Activated CD8-positive, alpha-beta T cell treated with anti-CD3 and anti-CD28 coated beads for 36 hours (primary cell): ENCODE data around the gene NF1. TPM values are rescaled to one million over a fixed set of nuclear protein-coding genes. Genes with fewer than 3 reads are reported as not detected.

Experiments
- ATAC-seq: fragments of 200-7000 bp; cut with Tn5 transposase; one replicate; pipeline ENCODE4 v1.10.0; 2021; ENCODE audit warnings: mild to moderate bottlenecking, moderate library complexity
- CTCF ChIA-PET: fragments of 350-600 bp; sonication (Branson Sonifier 250); formaldehyde crosslinking; loops from one replicate; lab custom pipeline; 2021; ENCODE audit warnings: antibody characterized with exemption; lab: Charles Lee
- POLR2A ChIA-PET: fragments of 350-600 bp; sonication (Branson Sonifier 250); formaldehyde crosslinking; loops from one replicate; lab custom pipeline; 2021; ENCODE audit warnings: antibody characterized with exemption; lab: Charles Lee
- DNase-seq: peaks from one replicate; pipeline ENCODE4 v3.0.0-alpha.2; 2020
- H3K27ac Mint-ChIP-seq: one replicate; pipeline ENCODE4 v1.8.0; 2021; ENCODE audit warnings: mild to moderate bottlenecking, mixed read lengths
- H3K27me3 Mint-ChIP-seq: one replicate; pipeline ENCODE4 v1.8.0; 2021; ENCODE audit warnings: mixed read lengths
- H3K36me3 Mint-ChIP-seq: one replicate; pipeline ENCODE4 v1.8.0; 2021; ENCODE audit warnings: low read depth, mixed read lengths
- H3K4me1 Mint-ChIP-seq: one replicate; pipeline ENCODE4 v1.8.0; 2021; ENCODE audit warnings: low read depth, mixed read lengths
- H3K4me3 Mint-ChIP-seq: one replicate; pipeline ENCODE4 v1.8.0; 2021; ENCODE audit warnings: mild to moderate bottlenecking, moderate library complexity, mixed read lengths
- H3K9me3 Mint-ChIP-seq: one replicate; pipeline ENCODE4 v1.8.0; 2021; ENCODE audit warnings: mixed read lengths
- intact Hi-C: fragments of 100-400 bp; cut with micrococcal nuclease; formaldehyde crosslinking; loops from one replicate; pipeline ENCODE4 v1.10.0; 2022
- total RNA-seq, 2 experiments: library from RNA; stranded (reverse); gene quantifications; one replicate each; pipeline ENCODE4 v1.2.3, GENCODE V29; 2021
- TF ChIP-seq, protein P1 (sequence below): fragments of 200-600 bp; IDR thresholded peaks from one replicate; pipeline ENCODE4 v1.8.0; 2022; ENCODE audit warnings: antibody characterized with exemption, mild to moderate bottlenecking

NF1 gene
- total RNA-seq, 2 experiments from 2014 or later = 19.4 to 20.1 TPM

DNA sequence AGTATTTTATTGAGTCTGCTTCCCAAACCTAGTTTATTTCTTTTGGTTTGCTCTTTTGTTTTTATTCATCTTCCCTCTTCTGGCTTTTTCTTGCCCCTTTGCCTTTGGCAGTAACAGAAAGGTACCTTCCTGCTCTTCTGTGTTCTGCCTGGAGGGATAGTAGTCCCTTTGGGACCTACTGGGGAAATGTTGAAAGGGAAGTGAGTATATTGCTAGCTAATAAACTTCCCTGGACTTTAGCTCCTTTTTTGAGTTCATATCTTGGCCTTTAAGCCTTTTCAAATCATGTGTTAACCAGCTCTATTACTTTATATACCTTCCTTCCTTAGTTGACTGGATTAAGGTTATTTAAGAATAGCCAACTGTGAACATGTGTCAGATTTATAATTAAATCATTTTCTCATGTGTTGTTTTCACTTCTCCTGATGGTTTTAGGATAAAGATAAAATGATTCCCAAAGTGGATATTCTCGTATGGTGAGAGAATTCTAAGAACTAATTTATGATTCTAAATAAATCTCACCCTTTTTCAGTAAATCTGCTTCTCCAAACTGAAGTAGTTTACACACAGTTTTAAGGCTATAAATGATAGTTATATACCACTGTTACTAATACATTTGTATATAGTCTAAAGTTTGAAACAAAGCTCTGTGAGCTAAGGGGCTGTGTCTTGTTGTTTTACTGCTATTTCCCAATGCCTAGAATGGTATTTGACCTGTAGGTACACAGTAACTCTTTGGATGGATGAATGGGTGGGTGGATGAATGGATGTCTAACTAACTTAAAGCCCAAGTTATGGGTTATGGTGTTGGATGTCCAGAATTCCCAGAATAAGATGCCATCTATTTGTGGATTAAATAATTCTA, 156.6 kb downstream of the NF1 start:
- DNase-seq (no peak), ATAC-seq (no peak)
- intact Hi-C loops = no loop called here
- TF ChIP-seq, protein P1, sequence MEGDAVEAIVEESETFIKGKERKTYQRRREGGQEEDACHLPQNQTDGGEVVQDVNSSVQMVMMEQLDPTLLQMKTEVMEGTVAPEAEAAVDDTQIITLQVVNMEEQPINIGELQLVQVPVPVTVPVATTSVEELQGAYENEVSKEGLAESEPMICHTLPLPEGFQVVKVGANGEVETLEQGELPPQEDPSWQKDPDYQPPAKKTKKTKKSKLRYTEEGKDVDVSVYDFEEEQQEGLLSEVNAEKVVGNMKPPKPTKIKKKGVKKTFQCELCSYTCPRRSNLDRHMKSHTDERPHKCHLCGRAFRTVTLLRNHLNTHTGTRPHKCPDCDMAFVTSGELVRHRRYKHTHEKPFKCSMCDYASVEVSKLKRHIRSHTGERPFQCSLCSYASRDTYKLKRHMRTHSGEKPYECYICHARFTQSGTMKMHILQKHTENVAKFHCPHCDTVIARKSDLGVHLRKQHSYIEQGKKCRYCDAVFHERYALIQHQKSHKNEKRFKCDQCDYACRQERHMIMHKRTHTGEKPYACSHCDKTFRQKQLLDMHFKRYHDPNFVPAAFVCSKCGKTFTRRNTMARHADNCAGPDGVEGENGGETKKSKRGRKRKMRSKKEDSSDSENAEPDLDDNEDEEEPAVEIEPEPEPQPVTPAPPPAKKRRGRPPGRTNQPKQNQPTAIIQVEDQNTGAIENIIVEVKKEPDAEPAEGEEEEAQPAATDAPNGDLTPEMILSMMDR = no peak
- ChIA-PET POLR2A (interaction anchor here (0.6 kb wide), 1 partner anchor 346 kb away, joined by 3 read pairs; no protein-coding TSS in a partner anchor), CTCF (interaction anchor here (2.2 kb wide), 1 partner anchor 14 kb away, joined by 13 read pairs; no protein-coding TSS in a partner anchor)
- no peak overlapping the region for H3K4me3 Mint-ChIP-seq
- no peaks in the 10 kb centered on the region for H3K27me3 Mint-ChIP-seq
- no peaks in the 10 kb centered on the region for H3K9me3 Mint-ChIP-seq
- no peak overlapping the region for H3K27ac Mint-ChIP-seq
- no peaks in the 10 kb centered on the region for H3K36me3 Mint-ChIP-seq
- peaks cover 4% of the 10 kb centered on the region for H3K4me1 Mint-ChIP-seq

GRCh38 chr17:31251970-31252328, 157.2 kb downstream of the NF1 start:
- Mint-ChIP-seq H3K27ac (no peak overlapping the region), H3K36me3 (no peaks in the 10 kb centered on the region), H3K4me3 (no peak overlapping the region), H3K27me3 (no peaks in the 10 kb centered on the region), H3K4me1 (peaks cover 4% of the 10 kb centered on the region), H3K9me3 (no peaks in the 10 kb centered on the region)
- CTCF ChIA-PET = interaction anchor here (0.9 to 2.2 kb wide), 2 partner anchors 13 to 187 kb away, joined by 3 to 13 read pairs; no protein-coding TSS in a partner anchor
- POLR2A ChIA-PET = interaction anchor here (0.6 kb wide), 1 partner anchor 347 kb away, joined by 3 read pairs; no protein-coding TSS in a partner anchor
- intact Hi-C loops = no loop called here
- DNase-seq (no peak), ATAC-seq (no peak)
- TF ChIP-seq, protein P1 = no peak

GRCh38 chr17:31252741-31253140, 158.0 kb downstream of the NF1 start:
- no peak overlapping the region for H3K4me3 Mint-ChIP-seq
- TF ChIP-seq, protein P1 = no peak

GRCh38 chr17:31254654-31255053, 159.9 kb downstream of the NF1 start:
- CTCF ChIA-PET = interaction anchor here (1.1 to 2.7 kb wide), 3 partner anchors 12 to 118 kb away, joined by 4 to 10 read pairs (median 10); no protein-coding TSS in a partner anchor
- H3K27me3 Mint-ChIP-seq = no peaks in the 10 kb centered on the region
- TF ChIP-seq, protein P1 = no peak
- POLR2A ChIA-PET = interaction anchor here (1.1 kb wide), 2 partner anchors 123 to 146 kb away, joined by 3 read pairs; no protein-coding TSS in a partner anchor
- ATAC-seq (no peak), DNase-seq (no peak)
- intact Hi-C loops = no loop called here
- H3K4me1 Mint-ChIP-seq = peaks cover 4% of the 10 kb centered on the region
- H3K27ac Mint-ChIP-seq = no peak overlapping the region
- H3K36me3 Mint-ChIP-seq = no peaks in the 10 kb centered on the region
- H3K4me3 Mint-ChIP-seq = no peak overlapping the region
- H3K9me3 Mint-ChIP-seq = no peaks in the 10 kb centered on the region

More at GRCh38 chr17:31252741-31253140, 158.0 kb downstream of the NF1 start:
- ChIA-PET POLR2A (no interaction called here), CTCF (interaction anchor here (0.9 to 2.2 kb wide), 2 partner anchors 13 to 186 kb away, joined by 3 to 13 read pairs; no protein-coding TSS in a partner anchor)
- no peaks in the 10 kb centered on the region for H3K27me3 Mint-ChIP-seq
- no peaks in the 10 kb centered on the region for H3K9me3 Mint-ChIP-seq
- H3K4me1 Mint-ChIP-seq = peaks cover 4% of the 10 kb centered on the region
- ATAC-seq (no peak), DNase-seq (no peak)
- no peak overlapping the region for H3K27ac Mint-ChIP-seq
- no peaks in the 10 kb centered on the region for H3K36me3 Mint-ChIP-seq
- intact Hi-C loops = no loop called here
